ENCODE measurements around the gene APOBEC4.
A peak's percentile ranks its signal among the peaks of the same experiment; 100 is the strongest.

The APOBEC4 gene

GRCh38 chr1:183653876-183654451 lies 848 bp upstream of the APOBEC4 start:
- DNase-seq (ENCODE audit: extremely low spot score) = no peak
- CTCF ChIA-PET = interaction anchor here (0.7 to 2.4 kb wide), 3 partner anchors 31 to 278 kb away, joined by 3 to 22 read pairs (median 4); no protein-coding TSS in a partner anchor

DNA sequence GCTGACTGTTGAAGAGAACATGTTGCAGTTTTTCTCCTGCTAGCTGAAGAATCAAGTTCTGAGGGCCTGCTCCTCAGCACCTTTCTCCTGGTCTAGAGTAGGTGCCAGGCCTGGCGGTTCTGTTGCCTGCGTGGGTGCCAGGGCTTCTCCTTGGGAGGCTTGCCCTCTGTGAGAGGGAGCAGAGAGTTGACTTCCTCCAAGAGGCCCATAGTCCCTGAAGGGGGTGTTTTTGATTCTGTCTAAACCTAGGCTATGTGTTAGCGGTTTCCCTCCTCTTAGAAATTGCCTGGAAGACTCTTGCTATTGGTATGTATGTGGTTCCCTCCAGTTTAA lies 312 bp upstream of the APOBEC4 start:
- DNase-seq (ENCODE audit: extremely low spot score) = no peak
- TF ChIP-seq TARDBP (IDR thresholded peaks at IDR 0.05) (no peak), NFRKB (IDR thresholded peaks at IDR 0.05) (no peak), ZNF384 (IDR thresholded peaks at IDR 0.05) (no peak), SP1 (IDR thresholded peaks at IDR 0.05) (no peak), FOXM1 (IDR thresholded peaks at IDR 0.05; ENCODE audit: borderline replicate concordance) (no peak), PKNOX1 (IDR thresholded peaks at IDR 0.05) (no peak), FOXA1 (IDR thresholded peaks at IDR 0.05) (no peak), FOXK2 (IDR thresholded peaks at IDR 0.05) (no peak), HDGF (IDR thresholded peaks at IDR 0.05; ENCODE audit: borderline replicate concordance) (no peak), L3MBTL2 (conservative IDR thresholded peaks at IDR 0.05) (no peak), BHLHE40 (IDR thresholded peaks at IDR 0.05; ENCODE audit: borderline replicate concordance) (no peak), CTBP1 (IDR thresholded peaks at IDR 0.05; ENCODE audit: borderline replicate concordance) (no peak), ELF4 (IDR thresholded peaks at IDR 0.05) (no peak)
- CTCF ChIA-PET = interaction anchor here (1.3 kb wide), 1 partner anchor 32 kb away, joined by 3 read pairs; no protein-coding TSS in a partner anchor
- POLR2A ChIA-PET = no interaction called here

More at GRCh38 chr1:183653876-183654451, 848 bp upstream of the APOBEC4 start:
- POLR2A ChIA-PET = no interaction called here
- TF ChIP-seq PKNOX1 (IDR thresholded peaks at IDR 0.05) = peak; percentile 22; the same call in 1 of the 2 replicates
- TF ChIP-seq SP1 (IDR thresholded peaks at IDR 0.05) = no peak
- TF ChIP-seq FOXA1 (IDR thresholded peaks at IDR 0.05) = no peak

DNA sequence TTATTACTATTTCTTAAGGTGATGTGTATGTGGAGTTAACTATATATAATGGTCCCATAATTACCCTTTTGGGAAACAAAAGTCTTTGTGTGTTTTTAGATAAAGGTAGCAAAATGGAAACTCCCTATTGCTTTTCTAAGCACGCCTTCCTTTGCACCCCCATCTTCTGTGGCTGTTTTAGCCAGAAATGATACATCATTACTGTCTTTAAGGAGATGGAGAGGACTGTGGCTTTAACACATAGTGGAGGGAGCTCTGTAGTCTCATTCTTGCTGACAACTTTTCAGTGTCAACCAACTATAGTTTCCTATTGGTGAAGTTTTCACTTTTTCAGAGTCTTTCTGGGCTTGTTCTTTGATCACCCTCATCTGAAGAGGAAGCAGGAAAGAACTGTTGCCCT lies 1.0 kb downstream of the APOBEC4 start:
- no peak for DNase-seq (ENCODE audit: extremely low spot score)
- CTCF ChIA-PET = interaction anchor here (1.3 kb wide), 1 partner anchor 33 kb away, joined by 3 read pairs; no protein-coding TSS in a partner anchor
- no peak for TF ChIP-seq FOXM1 (IDR thresholded peaks at IDR 0.05; ENCODE audit: borderline replicate concordance)
- TF ChIP-seq L3MBTL2 (conservative IDR thresholded peaks at IDR 0.05) = no peak
- TF ChIP-seq TARDBP (IDR thresholded peaks at IDR 0.05) = no peak
- no peak for TF ChIP-seq CTBP1 (IDR thresholded peaks at IDR 0.05; ENCODE audit: borderline replicate concordance)
- no peak for TF ChIP-seq LEF1 (IDR thresholded peaks at IDR 0.05; ENCODE audit: borderline replicate concordance)
- TF ChIP-seq FOXA1 (IDR thresholded peaks at IDR 0.05) = no peak
- TF ChIP-seq SP1 (IDR thresholded peaks at IDR 0.05) = no peak
- no peak for TF ChIP-seq BHLHE40 (IDR thresholded peaks at IDR 0.05; ENCODE audit: borderline replicate concordance)
- no peak for TF ChIP-seq ZNF384 (IDR thresholded peaks at IDR 0.05)
- no peak for TF ChIP-seq ARNT (IDR thresholded peaks at IDR 0.05)
- no peak for TF ChIP-seq ELF4 (IDR thresholded peaks at IDR 0.05)
- TF ChIP-seq HDGF (IDR thresholded peaks at IDR 0.05; ENCODE audit: borderline replicate concordance) = no peak
- TF ChIP-seq SUZ12 (IDR thresholded peaks at IDR 0.05) = no peak
- TF ChIP-seq FOXK2 (IDR thresholded peaks at IDR 0.05) = no peak
- TF ChIP-seq NFRKB (IDR thresholded peaks at IDR 0.05) = no peak
- TF ChIP-seq PKNOX1 (IDR thresholded peaks at IDR 0.05) = no peak
- POLR2A ChIA-PET = no interaction called here

- POLR2A ChIA-PET = no interaction called here
- CTCF ChIA-PET = no interaction called here
- TF ChIP-seq L3MBTL2 (conservative IDR thresholded peaks at IDR 0.05) (no peak), FOXM1 (IDR thresholded peaks at IDR 0.05; ENCODE audit: borderline replicate concordance) (no peak), ARNT (IDR thresholded peaks at IDR 0.05) (no peak), ZNF384 (IDR thresholded peaks at IDR 0.05) (no peak), BHLHE40 (IDR thresholded peaks at IDR 0.05; ENCODE audit: borderline replicate concordance) (no peak), LEF1 (IDR thresholded peaks at IDR 0.05; ENCODE audit: borderline replicate concordance) (no peak)
- DNase-seq (ENCODE audit: extremely low spot score) = no peak
Observed at GRCh38 chr1:183651612-183652011, 1.5 kb downstream of the APOBEC4 start.

DNA sequence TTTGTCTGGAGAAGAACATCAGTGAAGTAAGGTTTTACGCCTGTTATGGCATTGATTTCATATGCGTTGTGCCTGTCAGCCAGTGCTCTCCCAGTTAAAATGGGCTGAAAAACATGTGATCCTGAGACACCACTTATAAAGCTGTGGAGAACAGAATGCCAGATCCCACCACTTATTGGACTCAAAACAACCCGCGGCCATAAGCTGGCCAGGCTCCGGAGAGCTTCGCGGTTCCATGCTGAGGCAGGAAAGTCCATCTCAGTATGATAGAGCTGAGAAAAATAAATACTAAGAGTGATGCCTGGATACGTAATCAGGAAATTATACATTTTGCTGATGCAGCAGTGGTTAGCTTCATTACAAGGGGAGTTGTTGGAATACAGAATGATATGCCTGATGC lies 5.1 kb downstream of the APOBEC4 start:
- TF ChIP-seq TARDBP (IDR thresholded peaks at IDR 0.05) (no peak), FOXA1 (IDR thresholded peaks at IDR 0.05) (no peak), FOXK2 (IDR thresholded peaks at IDR 0.05) (no peak), CTBP1 (IDR thresholded peaks at IDR 0.05; ENCODE audit: borderline replicate concordance) (no peak), SP1 (IDR thresholded peaks at IDR 0.05) (no peak), SUZ12 (IDR thresholded peaks at IDR 0.05) (no peak), LEF1 (IDR thresholded peaks at IDR 0.05; ENCODE audit: borderline replicate concordance) (no peak), ZNF384 (IDR thresholded peaks at IDR 0.05) (no peak), ELF4 (IDR thresholded peaks at IDR 0.05) (no peak)
- ChIA-PET POLR2A (no interaction called here), CTCF (interaction anchor here (0.7 kb wide), 1 partner anchor 85 kb away, joined by 3 read pairs; no protein-coding TSS in a partner anchor)
- no peak for DNase-seq (ENCODE audit: extremely low spot score)

DNA sequence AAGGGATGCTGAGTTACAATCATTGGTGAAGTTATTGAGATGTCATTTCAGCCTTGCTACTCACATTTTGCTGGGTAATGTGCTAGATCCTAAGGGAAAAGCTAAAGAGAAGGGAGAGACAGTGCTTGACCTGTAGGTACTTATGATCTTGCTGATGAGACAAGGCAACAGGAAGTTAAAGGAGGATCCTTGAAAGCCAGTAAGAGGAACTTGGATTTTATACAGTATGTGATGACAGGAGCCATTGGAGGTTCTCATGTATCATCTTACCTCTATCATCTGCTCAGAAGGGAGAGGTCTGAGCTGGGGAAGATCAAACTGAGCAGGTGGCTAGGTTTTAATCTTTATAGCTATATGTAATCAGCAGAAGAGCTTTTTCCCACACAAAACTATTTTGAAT lies 6.3 kb downstream of the APOBEC4 start:
- POLR2A ChIA-PET = no interaction called here
- DNase-seq (ENCODE audit: extremely low spot score) = no peak
- CTCF ChIA-PET = interaction anchor here (2.7 kb wide), 1 partner anchor 9 kb away, joined by 15 read pairs; no protein-coding TSS in a partner anchor
- TF ChIP-seq FOXA1 (IDR thresholded peaks at IDR 0.05) = no peak
- TF ChIP-seq FOXM1 (IDR thresholded peaks at IDR 0.05; ENCODE audit: borderline replicate concordance) = no peak
- no peak for TF ChIP-seq SUZ12 (IDR thresholded peaks at IDR 0.05)
- no peak for TF ChIP-seq LEF1 (IDR thresholded peaks at IDR 0.05; ENCODE audit: borderline replicate concordance)
- no peak for TF ChIP-seq ZNF384 (IDR thresholded peaks at IDR 0.05)
- no peak for TF ChIP-seq SP1 (IDR thresholded peaks at IDR 0.05)
- no peak for TF ChIP-seq ELF4 (IDR thresholded peaks at IDR 0.05)
- TF ChIP-seq TARDBP (IDR thresholded peaks at IDR 0.05) = no peak
- no peak for TF ChIP-seq L3MBTL2 (conservative IDR thresholded peaks at IDR 0.05)
- no peak for TF ChIP-seq NFRKB (IDR thresholded peaks at IDR 0.05)
- TF ChIP-seq HDGF (IDR thresholded peaks at IDR 0.05; ENCODE audit: borderline replicate concordance) = no peak
- no peak for TF ChIP-seq FOXK2 (IDR thresholded peaks at IDR 0.05)
- no peak for TF ChIP-seq PKNOX1 (IDR thresholded peaks at IDR 0.05)
- TF ChIP-seq BHLHE40 (IDR thresholded peaks at IDR 0.05; ENCODE audit: borderline replicate concordance) = no peak
- TF ChIP-seq CTBP1 (IDR thresholded peaks at IDR 0.05; ENCODE audit: borderline replicate concordance) = no peak
- TF ChIP-seq ARNT (IDR thresholded peaks at IDR 0.05) = no peak
